Smooth muscle cell of the brain vasculature (primary cell): Measurements from ENCODE around the gene MAP3K8.

Experiments
- DNase-seq: peaks from one replicate; pipeline ENCODE4 v3.0.0-alpha.2; 2012; ENCODE audit warnings: low read depth, low spot score

Gene MAP3K8

DNA sequence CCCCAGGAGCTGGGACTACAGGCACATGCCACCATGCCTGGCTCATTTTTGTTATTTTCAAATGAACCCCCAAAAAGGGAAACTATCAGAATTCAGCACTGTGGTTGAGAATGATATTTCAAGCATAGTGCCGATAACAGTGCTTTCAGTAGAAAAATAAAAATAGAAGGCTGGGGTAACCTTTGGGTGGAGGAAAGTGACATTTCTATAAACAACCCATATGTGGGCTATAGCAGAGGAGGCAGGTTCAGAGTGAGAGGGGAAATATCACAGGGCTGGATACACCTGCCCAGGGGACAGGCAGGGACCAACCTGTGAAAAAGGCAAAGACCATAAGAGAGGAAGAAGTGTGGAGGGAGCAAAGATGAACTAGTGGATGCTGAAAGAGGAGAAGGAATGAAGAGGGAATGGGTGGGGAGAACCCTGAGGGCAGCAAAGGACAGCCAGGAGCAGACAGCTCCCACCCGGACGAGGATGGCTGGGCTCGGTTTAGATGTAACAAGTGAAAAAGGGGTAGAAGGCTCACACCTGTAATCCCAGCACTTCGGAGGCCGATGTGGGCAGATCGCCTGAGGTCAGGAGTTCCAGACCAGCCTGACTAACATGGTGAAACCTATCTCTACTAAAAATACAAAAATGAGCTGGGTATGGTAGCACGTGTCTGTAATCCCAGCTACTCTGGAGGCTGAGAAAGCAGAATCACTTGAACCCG is 56.5 kb downstream of the MAP3K8 start:
- DNase-seq, result no peak

DNA sequence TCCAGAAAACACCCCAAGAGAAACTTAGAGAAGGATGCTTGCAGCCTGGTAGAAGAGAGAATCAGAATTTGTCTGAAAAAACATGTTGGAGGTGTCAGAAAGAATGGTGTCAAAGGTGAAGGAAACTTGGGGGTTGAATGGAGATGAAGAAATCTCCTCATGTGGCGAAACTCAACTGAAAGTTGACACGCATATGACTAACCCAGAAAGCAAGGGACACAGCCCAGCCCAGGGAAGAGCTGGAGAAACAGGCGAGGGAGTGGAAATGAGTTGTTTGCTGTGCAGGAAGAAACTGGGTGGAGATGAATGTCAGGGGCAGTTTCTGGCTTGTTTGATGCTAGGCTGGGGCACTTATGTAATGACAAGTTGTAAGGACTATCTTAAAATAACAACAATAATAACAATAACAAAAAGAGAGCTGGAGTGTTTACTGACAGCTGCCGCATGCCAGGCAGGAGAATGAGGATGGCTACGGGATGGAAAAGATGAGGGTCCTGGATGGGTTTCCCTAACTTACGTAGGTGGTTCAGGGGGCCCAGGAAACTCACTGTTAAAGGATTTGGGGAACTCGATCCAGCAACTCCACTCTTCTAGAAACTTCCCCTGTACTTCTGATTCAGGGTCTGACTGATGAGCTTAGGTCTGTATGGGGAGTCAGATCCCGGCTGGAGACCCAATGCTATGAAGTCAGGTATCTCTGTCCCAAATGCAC is 57.4 kb downstream of the MAP3K8 start:
- DNase-seq, result no peak

DNA sequence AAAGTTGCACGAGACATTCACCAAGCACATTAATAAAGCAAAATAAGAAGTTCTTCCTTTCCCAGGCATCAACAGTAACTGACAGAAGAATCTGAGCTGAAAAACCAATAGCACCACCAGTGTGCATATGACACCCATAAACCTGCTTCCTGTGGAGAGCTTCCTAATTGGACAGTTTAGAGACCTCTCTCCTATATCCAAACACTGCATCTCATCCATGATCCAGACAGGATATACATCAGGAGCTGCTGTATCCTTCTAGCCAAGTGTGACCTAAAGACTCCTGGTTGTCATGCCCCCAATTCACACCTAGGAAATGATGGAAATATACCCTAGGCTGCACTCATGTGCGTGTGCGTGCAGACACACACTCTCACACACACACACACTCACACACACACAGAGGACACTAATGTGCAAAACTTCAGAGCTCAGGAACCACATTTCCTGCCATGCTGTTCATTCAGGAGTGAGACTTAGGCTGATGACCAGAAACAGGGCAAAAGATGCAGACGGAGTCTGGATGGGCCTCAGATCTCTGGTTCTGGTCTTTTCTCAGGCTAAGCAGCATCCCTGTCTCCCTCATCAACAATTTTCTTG is 58.0 kb downstream of the MAP3K8 start:
- DNase-seq, result no peak

DNA sequence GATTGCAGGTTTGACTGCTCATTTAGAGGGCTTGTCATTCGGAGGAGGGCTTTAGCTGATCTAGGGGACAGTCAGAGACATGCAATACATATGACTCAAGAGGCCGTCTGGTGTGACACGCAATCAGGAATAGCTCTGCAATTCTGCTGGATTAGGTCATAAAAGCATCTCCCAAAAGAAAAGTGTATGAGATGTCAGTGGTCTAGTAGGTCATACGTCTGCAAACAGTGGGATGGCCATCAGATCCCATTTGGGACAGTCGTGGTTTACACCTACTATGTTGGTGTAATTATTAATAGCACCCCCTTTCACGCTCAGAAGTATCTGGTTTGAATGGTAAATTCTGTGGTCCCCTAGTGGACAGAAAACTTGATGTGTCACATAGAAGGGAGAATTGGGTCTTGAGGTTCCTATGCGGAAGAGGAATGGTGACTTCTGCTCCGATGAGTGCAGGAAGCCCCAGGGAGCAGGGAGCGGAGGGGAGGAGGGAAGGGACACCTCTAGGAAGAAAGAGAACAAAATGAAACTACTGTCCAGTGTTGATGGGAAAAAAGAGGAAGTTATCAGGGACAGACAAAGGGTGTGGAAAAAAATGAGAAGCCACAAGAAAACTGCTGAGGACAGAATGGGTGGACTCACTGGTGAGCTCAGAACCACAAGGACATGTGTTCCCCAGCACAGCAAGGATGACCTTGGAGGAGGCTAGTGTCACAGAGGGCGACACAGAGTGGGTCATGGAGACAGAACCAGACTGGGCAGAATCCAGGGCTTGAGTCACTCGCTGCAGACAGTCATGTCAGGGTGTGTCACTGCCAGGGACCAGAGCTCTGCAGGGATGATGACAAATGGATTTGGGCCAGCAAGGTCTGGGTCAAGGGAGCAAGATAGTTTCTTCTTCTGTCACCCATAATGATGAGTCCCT is 59.9 kb downstream of the MAP3K8 start:
- no peak for DNase-seq

DNA sequence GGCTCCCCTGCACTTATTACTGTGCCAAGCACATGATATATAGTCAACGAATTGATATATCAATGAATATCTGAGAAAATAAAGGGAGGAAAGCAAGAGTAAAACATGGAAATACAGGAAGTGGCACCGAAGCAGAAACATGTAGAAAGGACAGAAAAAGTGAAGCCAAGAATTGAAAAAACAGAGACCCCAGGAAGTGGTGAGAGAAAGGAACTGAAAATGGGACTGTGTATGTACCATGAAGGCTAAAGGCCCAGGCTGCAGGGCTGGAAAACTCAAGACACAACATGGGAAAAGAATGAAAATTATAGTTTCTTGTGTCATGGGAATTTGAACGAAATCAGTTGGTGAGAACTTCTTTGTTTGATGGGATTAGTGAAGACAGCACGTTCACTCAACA is 60.6 kb downstream of the MAP3K8 start:
- DNase-seq, result no peak

DNA sequence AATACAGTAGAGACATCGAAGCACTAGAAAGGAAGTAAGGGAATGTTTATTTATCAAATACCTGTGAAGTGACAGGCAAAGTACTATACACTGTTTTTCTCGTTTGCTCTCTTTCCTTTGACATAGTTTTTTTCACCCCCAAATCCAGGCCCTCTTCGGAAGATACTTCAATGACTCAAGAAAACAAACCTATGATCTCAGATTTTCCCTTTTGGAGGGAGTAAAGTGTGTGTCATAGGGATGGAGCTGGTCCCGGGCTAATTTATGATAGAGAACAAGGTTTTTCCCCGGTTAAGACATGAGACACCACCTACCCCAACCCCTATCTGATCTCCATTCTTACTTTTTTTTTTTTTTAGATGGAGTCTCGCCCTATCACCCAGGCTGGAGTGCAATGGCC is 61.7 kb downstream of the MAP3K8 start:
- no peak for DNase-seq

DNA sequence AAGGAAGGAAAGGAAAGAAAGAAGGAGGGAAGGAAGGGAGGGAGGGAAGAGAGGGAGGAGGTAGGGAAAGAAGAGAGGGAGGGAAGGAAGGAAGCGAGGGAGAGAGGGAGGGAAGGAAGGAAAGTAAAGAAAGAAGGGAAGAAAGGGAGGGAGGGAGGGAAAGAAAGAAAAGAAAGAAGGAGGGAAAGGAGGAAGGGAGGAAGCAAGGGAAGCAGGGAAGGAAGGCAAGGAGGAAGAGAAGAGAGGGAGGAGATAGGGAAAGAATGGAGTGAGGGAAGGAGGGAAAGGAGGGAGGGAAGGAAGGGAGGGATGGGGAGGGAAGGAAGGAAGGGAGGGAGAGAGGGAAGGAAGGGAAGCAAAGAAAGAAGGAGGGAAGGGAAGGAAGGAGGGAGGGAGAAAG is 65.8 kb downstream of the MAP3K8 start:
- DNase-seq, result no peak

DNA sequence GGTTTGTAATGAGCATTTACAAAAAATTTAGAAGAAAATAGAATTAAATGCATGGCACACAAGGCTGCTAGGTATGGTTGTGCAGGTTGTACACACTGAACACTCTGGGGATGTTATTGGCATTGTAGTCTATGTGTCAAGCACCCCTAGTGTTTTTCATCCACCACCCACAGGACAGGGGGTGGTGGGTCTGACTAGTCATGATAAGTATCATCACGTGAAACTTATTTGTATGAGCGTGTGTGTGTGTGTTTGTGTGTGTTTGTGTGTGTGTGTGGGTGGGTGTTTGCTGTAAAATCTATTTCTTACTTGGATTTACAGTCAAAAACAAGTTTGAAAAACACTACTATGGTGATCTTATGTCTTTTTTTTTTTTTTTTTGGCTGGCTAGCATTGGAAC is 66.5 kb downstream of the MAP3K8 start:
- DNase-seq, result no peak

DNA sequence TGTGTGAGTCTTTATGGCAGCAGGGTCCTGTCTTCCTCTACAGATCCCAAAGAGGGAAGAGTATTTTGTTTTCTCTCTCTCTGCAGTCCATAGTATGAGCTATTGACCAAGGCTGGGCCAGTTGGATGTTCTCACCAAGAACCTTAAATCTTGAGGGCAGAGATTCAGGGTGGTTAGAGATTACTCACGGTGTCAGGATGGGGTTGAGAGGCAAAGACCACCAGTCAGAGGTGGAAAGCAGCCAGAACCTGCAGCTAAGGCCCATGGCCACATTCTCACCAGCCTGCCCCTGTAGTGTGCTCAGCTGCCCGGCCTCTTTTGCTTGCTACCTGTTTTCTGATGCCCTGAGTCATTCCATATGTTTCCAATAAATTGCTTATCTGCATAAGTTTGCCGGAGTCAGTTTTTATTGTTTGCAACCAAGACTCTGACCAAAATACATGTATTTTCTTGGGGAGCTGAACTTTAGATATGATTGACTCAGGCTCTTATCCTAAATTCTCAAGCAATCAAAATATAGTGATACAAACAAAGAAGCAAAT is 67.0 kb downstream of the MAP3K8 start:
- DNase-seq, result no peak

DNA sequence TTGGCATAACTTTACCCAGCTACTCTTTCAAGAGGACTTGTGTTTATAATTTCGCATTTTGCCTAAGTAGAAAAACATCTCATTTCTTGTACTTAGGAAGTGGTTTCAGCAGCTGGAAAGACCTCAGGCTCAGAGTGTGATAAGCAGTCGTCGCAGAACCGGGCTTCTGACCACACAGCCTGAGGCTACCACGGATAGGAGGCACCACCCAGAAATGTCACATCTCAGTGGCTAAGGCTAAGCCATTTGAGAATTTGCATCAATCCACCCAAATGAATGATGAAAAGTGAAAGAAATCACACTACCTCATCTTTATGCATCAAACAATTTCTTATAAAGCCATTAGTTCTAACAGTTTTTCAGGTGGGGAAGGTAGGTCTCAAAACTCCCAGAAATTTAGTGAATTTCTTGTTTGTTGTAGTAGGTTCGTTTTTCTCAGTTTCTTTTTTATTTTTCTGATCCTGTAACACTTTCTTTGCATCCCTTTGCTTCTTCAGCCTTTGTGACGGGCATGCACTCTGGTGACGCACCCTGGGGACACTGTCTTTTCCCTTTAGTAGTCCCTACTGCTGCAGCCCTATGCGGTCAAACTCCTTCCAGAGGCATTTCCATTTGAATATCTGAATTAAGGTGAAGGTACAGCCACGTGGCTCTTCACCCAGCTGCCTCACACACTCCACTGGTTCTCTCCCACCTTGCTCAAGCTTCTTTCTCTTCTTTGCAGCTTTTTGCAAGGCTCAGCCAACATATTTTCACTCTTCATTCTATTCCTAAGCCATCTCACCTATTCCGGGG is 68.5 kb downstream of the MAP3K8 start:
- no peak for DNase-seq

DNA sequence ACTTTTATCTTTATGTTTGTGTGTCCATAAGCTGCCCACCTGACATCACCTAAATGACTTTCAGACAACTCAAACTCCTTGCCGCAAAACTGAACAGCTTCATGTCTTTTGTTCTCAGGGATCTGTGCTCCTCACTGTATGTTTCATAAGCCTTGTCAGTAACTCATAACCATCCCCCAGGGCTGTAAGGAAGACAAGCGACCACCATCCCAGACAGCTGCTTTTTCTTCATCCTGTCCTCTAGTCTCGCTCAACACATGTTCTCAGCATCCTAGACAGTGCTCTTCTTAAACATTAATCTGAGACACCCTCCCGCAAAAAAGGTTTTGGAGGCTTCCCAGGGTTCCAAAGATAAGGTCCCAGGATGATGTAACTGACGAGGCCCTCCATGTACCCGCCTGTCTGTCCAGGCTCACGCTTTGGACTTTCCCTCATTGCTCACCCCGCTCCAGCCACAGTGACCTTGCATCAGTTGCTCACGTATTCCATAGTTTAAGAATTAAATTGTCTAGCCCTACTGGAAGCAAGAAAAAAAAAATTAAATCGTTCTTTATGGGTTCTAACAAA is 69.8 kb downstream of the MAP3K8 start:
- no peak for DNase-seq

DNA sequence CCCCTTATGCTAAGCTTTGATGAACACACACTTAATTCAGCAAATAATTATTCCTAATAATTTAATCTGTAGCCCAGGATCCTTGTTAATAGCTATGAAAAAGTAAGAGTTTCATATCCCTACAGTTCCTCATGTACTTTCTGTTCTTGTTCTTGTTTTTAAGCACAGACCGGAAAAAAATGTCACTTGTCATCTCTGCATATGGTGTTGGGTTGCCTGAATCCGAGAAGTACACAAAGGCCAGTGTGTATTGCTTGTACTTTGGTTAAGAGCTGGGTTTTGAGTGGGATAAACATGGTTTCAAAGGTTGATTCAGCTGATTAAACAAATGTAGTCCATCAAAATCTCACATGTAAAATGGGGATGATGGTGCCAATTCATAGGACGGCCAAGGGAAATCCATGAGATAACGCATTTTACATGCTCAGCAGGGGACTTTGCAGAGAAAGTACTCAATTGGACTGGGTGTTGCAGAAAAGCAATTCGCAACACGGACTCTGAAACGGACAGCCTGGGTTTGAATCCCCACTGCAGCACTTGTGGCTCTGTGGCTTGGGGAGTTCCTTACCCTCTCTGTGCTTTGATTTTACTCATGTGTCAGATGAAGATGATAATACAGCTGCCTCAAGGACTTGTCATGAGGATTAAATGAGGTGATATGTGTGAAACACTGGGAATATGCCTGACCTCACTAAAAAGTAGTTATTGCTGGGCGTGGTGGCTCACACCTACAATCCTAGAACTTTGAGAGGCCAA is 71.7 kb downstream of the MAP3K8 start:
- DNase-seq, result no peak

DNA sequence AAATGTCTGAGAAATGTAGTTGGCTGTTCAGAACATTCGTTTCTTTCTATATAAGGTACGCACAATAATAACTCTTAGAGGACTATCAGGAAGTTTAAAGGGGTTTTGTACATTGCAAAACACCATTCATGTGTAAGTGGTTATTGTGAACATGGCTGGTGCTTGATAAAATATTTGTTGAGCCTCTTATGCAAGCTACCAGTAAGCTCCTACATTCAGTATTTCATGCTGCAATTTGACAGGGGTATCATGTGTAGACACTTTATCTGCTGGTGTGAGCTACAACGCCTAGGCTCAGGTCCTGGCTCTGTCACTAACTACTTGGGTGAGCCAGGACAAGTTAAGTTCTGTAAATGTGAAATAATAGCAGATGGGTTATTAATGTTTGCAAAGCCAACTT is 75.5 kb downstream of the MAP3K8 start:
- no peak for DNase-seq

DNA sequence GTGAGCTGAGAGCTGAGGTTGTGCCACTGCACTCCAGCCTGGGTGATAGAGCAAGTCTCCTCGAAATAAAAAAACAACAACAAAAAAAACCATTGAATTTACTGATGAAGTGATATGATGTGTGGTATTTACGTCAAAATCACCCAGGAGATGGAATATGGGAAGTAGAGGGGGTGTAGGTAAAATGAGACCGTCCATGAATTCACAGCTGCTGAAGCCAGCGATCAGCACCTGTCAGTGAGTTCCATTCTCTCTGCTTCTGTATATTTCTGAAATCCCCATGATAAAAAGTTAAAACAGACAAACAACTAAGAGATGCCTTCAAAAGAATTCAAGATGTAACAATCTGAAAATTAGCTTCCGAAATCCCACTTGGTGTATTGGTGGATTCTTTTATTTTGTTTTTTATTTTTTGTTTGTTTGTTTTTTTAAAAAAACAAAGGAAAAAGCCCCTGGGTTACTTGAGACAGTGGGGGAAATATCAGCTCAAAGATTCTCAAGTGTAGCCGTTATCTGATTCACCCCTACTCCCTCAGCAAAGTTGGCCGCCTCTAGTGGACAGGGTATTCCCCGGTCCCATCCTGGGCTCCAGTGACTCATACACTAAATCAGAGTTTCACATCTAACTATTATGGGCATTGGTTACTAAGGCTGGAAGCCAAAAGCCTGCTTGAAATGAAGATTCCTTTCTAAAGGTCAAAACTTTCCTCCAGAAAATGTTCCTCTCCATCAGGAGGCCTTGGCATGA is 76.4 kb downstream of the MAP3K8 start:
- DNase-seq, result peak; percentile 20

DNA sequence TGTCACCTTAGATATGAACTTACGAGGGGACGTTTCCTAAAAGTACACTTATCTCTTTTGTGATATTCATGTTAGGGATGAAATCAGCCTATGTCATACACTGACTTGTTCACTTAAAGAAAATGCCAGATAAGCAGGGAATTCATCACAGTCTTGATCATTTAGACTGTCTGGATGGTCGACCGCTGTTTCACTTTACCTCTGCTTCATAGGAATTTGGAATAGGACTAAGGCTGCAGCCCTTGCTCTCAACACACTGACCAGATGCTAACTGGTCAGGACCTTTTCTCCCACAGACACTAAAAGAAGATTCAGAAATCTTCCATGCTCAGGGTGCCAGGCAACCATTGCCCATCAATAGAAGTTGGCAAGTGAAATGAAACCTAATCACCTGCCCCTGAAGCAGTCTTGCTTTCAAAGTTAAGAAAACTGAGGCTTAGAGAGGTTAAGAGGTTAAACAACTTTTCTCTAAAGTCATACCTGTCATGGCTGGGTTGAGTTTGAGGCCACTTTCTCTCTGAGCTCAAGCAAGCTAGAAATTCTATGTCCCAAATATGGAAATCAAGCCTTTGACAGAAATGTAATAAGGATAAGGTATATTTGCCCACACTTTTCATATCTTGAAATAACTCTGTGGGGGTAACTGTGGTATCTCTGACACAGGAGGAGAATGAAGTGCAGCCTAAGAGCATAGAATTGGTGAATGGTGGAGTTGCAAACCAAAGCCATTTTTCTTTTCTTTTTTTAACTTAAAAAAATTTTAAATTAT is 77.1 kb downstream of the MAP3K8 start:
- no peak for DNase-seq
